Chondrocyte (in vitro differentiated cells): ENCODE results near the gene ZCCHC7. TPM values are rescaled to one million over a fixed set of nuclear protein-coding genes. Genes with fewer than 3 reads are reported as not detected.
A peak's percentile ranks its signal among the peaks of the same experiment; 100 is the strongest.
"Not testable (repeated sequence)": the region's sequence is repeated elsewhere in the genome, so short reads cannot be mapped to it uniquely, and the experiment has no call there.

Experiments
- DNase-seq: peaks from one replicate; pipeline ENCODE4 v3.0.0; 2021; ENCODE audit warnings: mixed read lengths, low spot score
- H3K27ac Mint-ChIP-seq: one replicate; pipeline ENCODE4 v1.8.0; 2021; ENCODE audit warnings: mild to moderate bottlenecking, moderate library complexity, mixed read lengths; ENCODE audit not compliant: unreplicated experiment
- H3K27me3 Mint-ChIP-seq: 2 replicates; pipeline ENCODE4 v1.8.0; 2021; ENCODE audit warnings: low read depth, mixed read lengths
- H3K36me3 Mint-ChIP-seq: 2 replicates; pipeline ENCODE4 v1.8.0; 2021; ENCODE audit warnings: low read depth, mixed read lengths
- H3K4me1 Mint-ChIP-seq: 2 replicates; pipeline ENCODE4 v1.8.0; 2021; ENCODE audit warnings: low read depth, mild to moderate bottlenecking, mixed read lengths
- H3K4me3 Mint-ChIP-seq: one replicate; pipeline ENCODE4 v1.8.0; 2021; ENCODE audit warnings: mild to moderate bottlenecking, moderate library complexity, mixed read lengths; ENCODE audit not compliant: unreplicated experiment
- H3K9me3 Mint-ChIP-seq: 2 replicates; pipeline ENCODE4 v1.8.0; 2021; ENCODE audit warnings: low read depth, mixed read lengths
- CTCF ChIP-seq: fragments of 200-600 bp; sonication (generic); IDR thresholded peaks from 2 replicates; pipeline ENCODE4 v1.5.0; 2021; ENCODE audit warnings: antibody characterized with exemption, mild to moderate bottlenecking, moderate library complexity
- total RNA-seq: library from RNA; stranded (reverse); gene quantifications from 3 replicates; pipeline ENCODE4 v1.2.1, GENCODE V29; 2021

ZCCHC7 gene
- total RNA-seq, 1 donor from 2014 or later = 22.5 TPM

- peaks cover 36% of the 10 kb centered on the region for H3K4me1 Mint-ChIP-seq
These were observed 81.2 kb downstream of the ZCCHC7 start for GRCh38 chr9:37201581-37201980.

DNA sequence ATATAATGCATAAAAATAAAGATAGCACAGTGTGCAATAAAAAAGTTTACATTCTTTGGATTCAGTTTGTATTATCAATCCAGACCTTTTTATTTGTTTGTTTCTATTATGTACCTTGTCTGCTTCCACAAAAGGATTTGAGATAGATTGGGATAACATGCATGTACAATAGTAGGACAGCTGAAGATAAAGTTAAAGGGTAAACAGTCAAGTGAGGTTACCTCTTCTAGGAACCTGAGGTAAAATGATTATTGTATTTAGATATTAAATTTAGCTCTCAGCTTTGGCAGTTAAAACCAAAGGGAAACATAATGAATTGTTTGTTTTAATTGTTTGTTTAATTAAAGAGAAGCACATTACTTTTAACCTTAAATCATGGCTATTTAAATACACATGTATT lies 81.7 kb downstream of the ZCCHC7 start:
- H3K4me1 Mint-ChIP-seq = peaks cover 31% of the 10 kb centered on the region
- H3K9me3 Mint-ChIP-seq = peaks cover 10% of the 10 kb centered on the region
- no peak for DNase-seq
- TF ChIP-seq CTCF = no peak
- H3K4me3 Mint-ChIP-seq = no peak overlapping the region
- no peaks in the 10 kb centered on the region for H3K27me3 Mint-ChIP-seq
- H3K36me3 Mint-ChIP-seq = peaks cover 14% of the 10 kb centered on the region
- H3K27ac Mint-ChIP-seq = no peak overlapping the region

More at GRCh38 chr9:37201581-37201980, 81.2 kb downstream of the ZCCHC7 start:
- DNase-seq = no peak
- H3K27ac Mint-ChIP-seq = no peak overlapping the region
- H3K9me3 Mint-ChIP-seq = peaks cover 10% of the 10 kb centered on the region
- no peak overlapping the region for H3K4me3 Mint-ChIP-seq
- H3K27me3 Mint-ChIP-seq = no peaks in the 10 kb centered on the region
- no peak for TF ChIP-seq CTCF
- H3K36me3 Mint-ChIP-seq = peaks cover 11% of the 10 kb centered on the region

DNA sequence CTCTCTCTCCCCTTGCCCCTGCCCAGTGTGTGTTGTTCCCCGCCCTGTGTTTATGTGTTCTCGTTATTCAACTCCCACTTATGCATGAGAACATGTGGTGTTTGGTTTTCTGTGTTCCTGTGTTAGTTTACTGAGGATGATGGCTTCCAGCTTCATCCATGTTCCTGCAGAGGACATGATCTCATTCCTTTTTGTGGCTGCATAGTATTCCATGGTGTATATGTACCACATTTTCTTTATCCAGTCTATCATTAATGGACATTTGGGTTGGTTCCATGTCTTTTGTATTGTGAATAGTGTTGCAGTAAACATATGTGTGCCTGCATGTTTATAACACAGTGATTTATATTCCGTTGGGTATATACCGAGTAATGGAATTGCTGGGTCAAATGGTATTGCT lies 83.1 kb downstream of the ZCCHC7 start:
- not testable (repeated sequence) for H3K27me3 Mint-ChIP-seq, H3K27ac Mint-ChIP-seq, DNase-seq, H3K4me3 Mint-ChIP-seq
- H3K9me3 Mint-ChIP-seq = peaks cover 10% of the 10 kb centered on the region
- H3K4me1 Mint-ChIP-seq = peaks cover 17% of the 10 kb centered on the region
- peaks cover 22% of the 10 kb centered on the region for H3K36me3 Mint-ChIP-seq

DNA sequence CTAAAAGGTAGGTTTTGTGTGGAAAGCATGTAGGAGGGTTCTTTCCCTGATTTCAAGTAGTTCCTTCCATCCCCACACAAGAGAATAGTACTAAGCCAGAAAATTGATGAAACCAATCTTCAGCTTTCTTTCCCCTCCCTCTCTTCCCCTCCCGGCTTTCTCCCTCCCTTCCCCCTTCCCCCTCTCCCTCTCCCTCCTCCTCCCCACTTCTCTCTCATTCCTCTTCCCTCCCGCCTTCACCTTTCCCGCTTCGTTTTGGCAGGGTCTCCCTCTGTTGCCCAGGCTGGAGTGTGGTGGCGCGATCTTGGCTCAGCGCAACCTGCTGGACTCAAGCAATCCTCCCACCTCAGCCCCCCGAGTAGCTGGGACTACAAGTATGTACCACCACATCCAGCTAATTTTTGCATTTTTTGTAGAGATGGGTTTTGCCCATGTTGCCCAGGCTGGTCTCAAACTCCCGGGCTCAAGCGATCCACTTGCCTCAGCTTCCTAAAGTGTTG lies 85.8 kb downstream of the ZCCHC7 start:
- Mint-ChIP-seq H3K4me1 (peaks cover 13% of the 10 kb centered on the region), H3K27ac (no peak overlapping the region), H3K9me3 (peaks cover 10% of the 10 kb centered on the region), H3K27me3 (no peaks in the 10 kb centered on the region), H3K36me3 (peaks cover 24% of the 10 kb centered on the region), H3K4me3 (no peak overlapping the region)
- DNase-seq = no peak
- TF ChIP-seq CTCF = no peak

- no peaks in the 10 kb centered on the region for H3K9me3 Mint-ChIP-seq
- no peaks in the 10 kb centered on the region for H3K27me3 Mint-ChIP-seq
- peak; percentile 51 for TF ChIP-seq CTCF
- H3K27ac Mint-ChIP-seq = peak overlapping the region; percentile 55
- DNase-seq = no peak
- H3K4me1 Mint-ChIP-seq = peaks cover 18% of the 10 kb centered on the region
- peaks cover 16% of the 10 kb centered on the region for H3K36me3 Mint-ChIP-seq
- no peak overlapping the region for H3K4me3 Mint-ChIP-seq
These were observed 89.3 kb downstream of the ZCCHC7 start for GRCh38 chr9:37209431-37210386.
